Activated naive CD4-positive, alpha-beta T cell treated with anti-CD3 and anti-CD28 coated beads, Interleukin-2, amount 10 ng/mL, durations not matched to agents 7 days and 5 days (primary cell): Measurements from ENCODE around the gene NKX2-2.

Source experiments
- CTCF ChIA-PET: fragments of 350-600 bp; sonication (Branson Sonifier 250); formaldehyde crosslinking; loops from one replicate; lab custom pipeline; 2021; ENCODE audit warnings: antibody characterized with exemption; lab: Charles Lee
- DNase-seq: peaks from one replicate; pipeline ENCODE4 v3.0.0-alpha.2; 2020
- H3K27ac Mint-ChIP-seq: one replicate; pipeline ENCODE4 v1.8.0; 2021; ENCODE audit warnings: mild to moderate bottlenecking, moderate library complexity, mixed read lengths
- H3K27me3 Mint-ChIP-seq: one replicate; pipeline ENCODE4 v1.8.0; 2021; ENCODE audit warnings: mild to moderate bottlenecking, mixed read lengths
- H3K36me3 Mint-ChIP-seq: one replicate; pipeline ENCODE4 v1.8.0; 2021; ENCODE audit warnings: mixed read lengths
- H3K4me1 Mint-ChIP-seq: one replicate; pipeline ENCODE4 v1.8.0; 2021; ENCODE audit warnings: mixed read lengths
- H3K4me3 Mint-ChIP-seq: one replicate; pipeline ENCODE4 v1.8.0; 2021; ENCODE audit warnings: mild to moderate bottlenecking, moderate library complexity, mixed read lengths
- H3K9me3 Mint-ChIP-seq: one replicate; pipeline ENCODE4 v1.8.0; 2021; ENCODE audit warnings: mixed read lengths

Gene NKX2-2

GRCh38 chr20:21513881-21514540 lies at the start of gene NKX2-2:
NKX2-2 (minus strand) TSS chr20:21514064; CDS start chr20:21513669, 395 bp downstream.
- CTCF ChIA-PET = interaction anchor here (0.7 kb wide), 1 partner anchor 10 kb away, joined by 3 read pairs; no protein-coding TSS in a partner anchor
- H3K4me1 Mint-ChIP-seq = peaks cover 47% of the 10 kb centered on the region
- H3K27me3 Mint-ChIP-seq = peaks cover 100% of the 10 kb centered on the region
- DNase-seq = peak; percentile 20
- H3K36me3 Mint-ChIP-seq = peaks cover 11% of the 10 kb centered on the region
- peaks cover 1% of the 10 kb centered on the region for H3K9me3 Mint-ChIP-seq
- no peak within 1 kb of the TSS for H3K27ac Mint-ChIP-seq
- peak within 1 kb of the TSS; percentile 40 for H3K4me3 Mint-ChIP-seq

DNA sequence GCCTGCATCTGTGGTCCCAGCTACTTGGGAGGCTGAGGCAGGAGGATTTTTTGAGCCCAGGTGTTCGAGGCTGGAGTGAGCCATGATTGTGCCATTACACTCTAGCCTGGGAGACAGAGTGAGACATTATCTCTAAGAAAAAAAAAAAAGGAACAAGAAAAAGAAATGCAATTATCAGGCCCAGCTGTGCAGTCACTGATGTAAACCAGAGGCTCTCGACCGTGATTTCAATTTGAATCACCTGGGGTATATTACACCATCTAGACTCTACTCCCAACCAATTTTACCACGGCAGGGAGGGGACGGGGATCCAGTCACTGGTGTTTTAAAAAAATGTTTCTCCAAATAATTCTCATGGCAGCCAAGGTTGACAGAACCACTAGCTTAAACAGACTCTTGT lies 48.8 kb upstream of the NKX2-2 start:
- DNase-seq = no peak
- Mint-ChIP-seq H3K4me3 (no peak overlapping the region), H3K9me3 (no peaks in the 10 kb centered on the region), H3K36me3 (no peaks in the 10 kb centered on the region), H3K4me1 (peaks cover 9% of the 10 kb centered on the region), H3K27me3 (peaks cover 26% of the 10 kb centered on the region), H3K27ac (no peak overlapping the region)
- CTCF ChIA-PET = interaction anchor here (0.7 to 1.2 kb wide), 3 partner anchors 9 to 327 kb away, joined by 4 to 6 read pairs (median 4); no protein-coding TSS in a partner anchor

GRCh38 chr20:21559305-21559704 lies 45.4 kb upstream of the NKX2-2 start:
- DNase-seq = no peak
- CTCF ChIA-PET = interaction anchor here (0.8 kb wide), 1 partner anchor 30 kb away, joined by 5 read pairs; no protein-coding TSS in a partner anchor
- H3K27ac Mint-ChIP-seq = no peak overlapping the region
- no peak overlapping the region for H3K4me3 Mint-ChIP-seq
- H3K9me3 Mint-ChIP-seq = no peaks in the 10 kb centered on the region
- H3K36me3 Mint-ChIP-seq = no peaks in the 10 kb centered on the region
- H3K4me1 Mint-ChIP-seq = peaks cover 25% of the 10 kb centered on the region
- H3K27me3 Mint-ChIP-seq = peaks cover 27% of the 10 kb centered on the region

DNA sequence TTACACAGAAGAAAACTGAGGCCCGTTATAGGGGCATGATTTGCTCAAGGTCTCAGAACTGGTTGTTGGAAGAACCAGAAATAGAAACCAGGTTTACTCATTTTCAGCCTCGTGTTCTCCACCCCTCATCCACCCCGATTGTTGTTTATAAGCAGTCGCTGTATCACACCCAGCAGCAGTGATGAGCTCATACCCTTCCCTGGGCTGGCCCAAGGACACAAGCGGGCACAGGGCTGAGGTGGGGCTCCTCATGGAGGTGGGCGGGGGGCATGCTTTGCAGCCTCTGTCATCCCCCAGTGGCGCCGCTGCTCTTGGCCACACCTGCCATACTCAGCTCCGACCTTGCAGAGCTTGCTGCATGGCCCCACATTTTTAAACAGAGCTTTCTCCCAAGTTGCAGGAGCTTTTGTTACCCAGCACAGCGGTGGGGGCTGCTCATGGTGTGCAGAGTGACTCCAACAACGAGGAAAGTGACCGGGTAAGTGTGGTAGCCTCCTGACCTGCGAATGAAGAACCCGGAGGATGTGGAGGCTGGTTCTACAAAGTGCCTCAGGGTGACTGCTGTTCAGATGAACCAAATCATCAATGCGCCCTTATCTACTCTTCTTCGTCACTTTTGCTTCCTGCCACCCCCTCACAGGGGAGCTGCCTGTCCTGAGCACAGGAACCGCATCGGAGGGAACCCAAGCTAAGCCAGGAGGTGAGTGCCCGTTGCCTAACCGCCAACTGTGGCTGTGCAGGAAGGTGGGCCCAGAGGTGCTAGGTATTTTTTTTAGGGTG lies 43.6 kb upstream of the NKX2-2 start:
- H3K27me3 Mint-ChIP-seq = peaks cover 12% of the 10 kb centered on the region
- no peaks in the 10 kb centered on the region for H3K36me3 Mint-ChIP-seq
- CTCF ChIA-PET = interaction anchor here (0.6 to 3.0 kb wide), 3 partner anchors 14 to 34 kb away, joined by 3 to 21 read pairs (median 3); no protein-coding TSS in a partner anchor
- peak overlapping the region; percentile 50 for H3K4me3 Mint-ChIP-seq
- H3K27ac Mint-ChIP-seq = peak overlapping the region; percentile 83
- DNase-seq = peak; percentile 26
- H3K4me1 Mint-ChIP-seq = peaks cover 25% of the 10 kb centered on the region
- H3K9me3 Mint-ChIP-seq = no peaks in the 10 kb centered on the region

GRCh38 chr20:21556398-21556797 lies 42.5 kb upstream of the NKX2-2 start:
- peaks cover 4% of the 10 kb centered on the region for H3K27me3 Mint-ChIP-seq

DNA sequence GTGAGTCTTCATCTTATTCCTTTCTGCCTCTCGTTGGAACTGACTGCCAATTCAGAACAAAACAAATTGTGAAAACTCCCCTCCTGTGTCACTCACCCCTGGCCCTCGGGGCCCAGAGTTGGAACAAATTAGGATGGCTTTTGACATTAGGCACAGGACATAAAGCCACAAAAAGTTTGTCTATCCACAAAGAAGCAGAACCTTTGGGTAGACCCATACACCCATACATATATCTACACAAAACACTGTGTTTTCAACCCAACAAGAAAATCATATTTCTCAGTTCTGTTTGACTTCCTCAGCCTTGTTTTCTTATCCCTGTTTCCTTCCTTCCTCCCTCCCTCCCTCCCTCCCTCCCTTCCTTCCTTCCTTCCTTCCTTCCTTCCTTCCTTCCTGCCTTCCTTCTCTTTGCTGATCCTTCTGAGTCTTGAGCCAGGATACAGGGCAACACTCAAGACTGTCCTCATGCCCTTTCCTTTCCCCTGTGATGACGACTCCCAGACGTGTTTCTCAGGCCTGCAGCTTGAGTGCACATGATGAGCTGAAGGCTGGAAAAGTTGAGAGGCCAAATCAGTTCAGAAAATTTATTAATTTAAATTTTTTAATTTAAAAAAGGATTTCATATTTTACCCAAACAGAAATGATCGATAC lies 41.7 kb upstream of the NKX2-2 start:
- Mint-ChIP-seq H3K9me3 (no peaks in the 10 kb centered on the region), H3K27ac (no peak overlapping the region), H3K27me3 (peaks cover 4% of the 10 kb centered on the region), H3K4me1 (peaks cover 26% of the 10 kb centered on the region), H3K4me3 (no peak overlapping the region), H3K36me3 (no peaks in the 10 kb centered on the region)
- DNase-seq = no peak
- CTCF ChIA-PET = interaction anchor here (1.2 kb wide), 1 partner anchor 26 kb away, joined by 3 read pairs; no protein-coding TSS in a partner anchor

More at GRCh38 chr20:21556398-21556797, 42.5 kb upstream of the NKX2-2 start:
- no peaks in the 10 kb centered on the region for H3K36me3 Mint-ChIP-seq
- peaks cover 25% of the 10 kb centered on the region for H3K4me1 Mint-ChIP-seq
- DNase-seq = no peak
- CTCF ChIA-PET = interaction anchor here (1.2 to 3.0 kb wide), 3 partner anchors 15 to 35 kb away, joined by 3 to 21 read pairs (median 3); no protein-coding TSS in a partner anchor
- no peak overlapping the region for H3K4me3 Mint-ChIP-seq
- peak overlapping the region; percentile 7 for H3K27ac Mint-ChIP-seq
- H3K9me3 Mint-ChIP-seq = no peaks in the 10 kb centered on the region

DNA sequence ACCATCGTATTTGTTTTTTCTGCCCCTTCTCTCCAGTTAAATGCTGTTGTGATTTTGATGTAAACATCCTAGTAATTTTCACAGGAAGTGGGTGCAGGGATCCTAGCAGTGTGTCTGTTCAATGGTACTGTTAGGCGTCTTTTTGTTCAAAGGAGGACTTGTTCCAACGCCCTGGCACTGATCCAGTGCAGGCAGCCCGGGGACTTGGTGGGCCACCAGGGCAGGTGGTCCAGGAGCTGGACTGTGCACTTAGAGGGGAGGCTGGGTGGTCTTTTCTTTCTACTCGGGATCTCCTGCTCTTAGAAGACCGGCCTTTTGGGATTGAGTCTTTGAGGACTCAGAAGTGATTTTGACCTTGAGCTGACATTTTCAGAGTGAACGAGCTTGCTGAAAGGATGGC lies 41.1 kb upstream of the NKX2-2 start:
- H3K27ac Mint-ChIP-seq = no peak overlapping the region
- DNase-seq = no peak
- H3K27me3 Mint-ChIP-seq = peaks cover 4% of the 10 kb centered on the region
- H3K36me3 Mint-ChIP-seq = no peaks in the 10 kb centered on the region
- H3K9me3 Mint-ChIP-seq = no peaks in the 10 kb centered on the region
- CTCF ChIA-PET = no interaction called here
- no peak overlapping the region for H3K4me3 Mint-ChIP-seq
- peaks cover 27% of the 10 kb centered on the region for H3K4me1 Mint-ChIP-seq

GRCh38 chr20:21554376-21554890 lies 40.6 kb upstream of the NKX2-2 start:
- H3K27me3 Mint-ChIP-seq = peaks cover 4% of the 10 kb centered on the region
- peaks cover 30% of the 10 kb centered on the region for H3K4me1 Mint-ChIP-seq
- no peaks in the 10 kb centered on the region for H3K36me3 Mint-ChIP-seq
- H3K9me3 Mint-ChIP-seq = no peaks in the 10 kb centered on the region
- no peak overlapping the region for H3K27ac Mint-ChIP-seq
- no peak overlapping the region for H3K4me3 Mint-ChIP-seq
- no peak for DNase-seq
- CTCF ChIA-PET = interaction anchor here (1.2 kb wide), 1 partner anchor 17 kb away, joined by 3 read pairs; no protein-coding TSS in a partner anchor

DNA sequence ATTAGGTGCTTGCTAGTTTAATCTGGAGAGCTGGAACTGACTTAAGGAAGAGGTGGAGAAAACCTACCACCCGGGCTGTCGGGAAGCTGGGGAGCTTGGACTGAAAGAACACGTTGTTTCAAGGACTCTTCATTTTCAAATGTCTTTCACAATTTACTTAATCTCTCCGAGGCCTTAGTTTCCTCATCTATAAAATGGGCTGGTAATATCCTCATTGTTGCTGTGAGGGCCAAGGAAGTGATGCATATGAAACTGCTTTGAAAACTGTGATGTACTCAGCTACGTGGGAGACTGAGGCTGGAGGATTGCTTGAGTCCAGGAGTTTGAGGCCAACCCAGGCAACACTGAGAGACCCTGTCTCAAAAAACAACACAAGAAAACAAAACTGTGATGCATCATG lies 36.7 kb upstream of the NKX2-2 start:
- peaks cover 3% of the 10 kb centered on the region for H3K36me3 Mint-ChIP-seq
- peaks cover 46% of the 10 kb centered on the region for H3K4me1 Mint-ChIP-seq
- no peaks in the 10 kb centered on the region for H3K9me3 Mint-ChIP-seq
- DNase-seq = no peak
- CTCF ChIA-PET = interaction anchor here (0.8 to 2.0 kb wide), 3 partner anchors 20 to 21 kb away, joined by 4 to 6 read pairs (median 5); no protein-coding TSS in a partner anchor
- H3K27ac Mint-ChIP-seq = peak overlapping the region; percentile 1
- no peak overlapping the region for H3K4me3 Mint-ChIP-seq
- H3K27me3 Mint-ChIP-seq = peaks cover 3% of the 10 kb centered on the region

DNA sequence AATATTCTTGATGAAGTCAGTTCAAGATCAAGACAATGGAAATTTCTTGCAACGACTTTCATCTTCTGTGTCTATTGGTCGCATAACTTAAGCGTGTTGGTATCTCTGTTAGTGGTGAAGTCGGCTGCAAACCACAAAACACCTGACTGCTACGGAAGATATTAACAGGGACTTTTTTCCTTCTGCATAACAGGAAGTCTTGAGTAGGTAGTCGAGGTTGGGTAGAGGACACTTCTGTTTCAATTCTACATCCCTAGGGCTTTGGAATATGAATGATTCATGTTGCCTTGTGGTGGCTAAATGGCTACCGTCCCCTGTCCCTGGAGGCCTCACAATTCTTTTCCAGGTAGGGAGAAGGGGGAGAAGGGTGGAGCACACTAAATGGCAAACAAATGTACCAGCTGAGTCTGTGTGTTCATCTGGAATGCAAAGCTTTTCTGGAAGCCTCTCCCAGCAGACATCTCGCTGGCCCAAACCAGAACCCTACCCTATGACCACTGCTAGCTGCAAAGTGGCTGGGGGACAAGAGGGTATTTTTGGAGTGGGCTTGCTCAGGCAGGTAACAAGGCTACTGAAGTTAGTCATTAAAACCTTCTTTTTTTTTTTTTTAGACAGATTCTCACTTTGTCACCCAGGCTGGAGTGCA lies 34.6 kb upstream of the NKX2-2 start:
- Mint-ChIP-seq H3K4me1 (peaks cover 37% of the 10 kb centered on the region), H3K36me3 (peaks cover 3% of the 10 kb centered on the region), H3K9me3 (peaks cover 4% of the 10 kb centered on the region), H3K27ac (peak overlapping the region; percentile 94), H3K27me3 (peaks cover 8% of the 10 kb centered on the region), H3K4me3 (peak overlapping the region; percentile 57)
- CTCF ChIA-PET = interaction anchor here (1.0 to 1.8 kb wide), 3 partner anchors 14 to 23 kb away, joined by 4 to 5 read pairs (median 4); no protein-coding TSS in a partner anchor
- peak; percentile 69 for DNase-seq

DNA sequence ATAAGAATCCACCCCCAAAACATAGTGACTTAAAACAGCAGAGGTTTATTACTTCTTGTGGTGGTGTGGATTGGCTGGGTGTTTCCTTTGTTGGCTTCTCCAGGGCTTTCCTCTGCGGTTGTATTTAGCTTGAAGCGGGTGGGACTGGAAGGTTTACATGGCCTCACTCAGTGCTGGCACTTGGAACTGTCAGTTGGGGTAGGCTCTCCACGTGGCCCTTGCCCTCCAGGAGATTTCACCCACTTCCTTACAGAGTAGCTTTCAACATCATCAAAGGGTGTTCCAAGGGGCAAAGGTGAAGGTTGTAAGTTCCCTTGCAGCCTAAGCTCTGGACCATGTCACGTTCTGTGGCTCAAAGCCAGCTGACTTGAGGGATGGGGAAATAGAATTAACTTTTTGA lies 32.5 kb upstream of the NKX2-2 start:
- no peak overlapping the region for H3K4me3 Mint-ChIP-seq
- H3K9me3 Mint-ChIP-seq = peaks cover 4% of the 10 kb centered on the region
- CTCF ChIA-PET = interaction anchor here (0.6 to 1.8 kb wide), 4 partner anchors 15 to 25 kb away, joined by 3 to 7 read pairs (median 4); no protein-coding TSS in a partner anchor
- no peak for DNase-seq
- no peak overlapping the region for H3K27ac Mint-ChIP-seq
- H3K4me1 Mint-ChIP-seq = peaks cover 37% of the 10 kb centered on the region
- peaks cover 3% of the 10 kb centered on the region for H3K36me3 Mint-ChIP-seq
- H3K27me3 Mint-ChIP-seq = peaks cover 11% of the 10 kb centered on the region

DNA sequence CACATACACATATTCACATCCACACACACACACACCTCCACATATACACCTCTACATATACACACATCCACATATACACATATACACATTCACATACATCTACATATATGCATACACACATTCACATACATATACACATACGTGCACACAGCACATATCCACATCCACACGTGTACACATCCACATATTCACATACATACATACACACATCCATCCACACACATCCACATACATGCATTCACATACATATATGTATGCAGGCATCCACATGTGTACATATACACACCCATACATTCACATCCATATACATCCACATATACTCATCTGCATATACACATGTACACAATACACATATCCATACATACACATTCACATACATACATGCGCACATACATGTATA lies 25.6 kb upstream of the NKX2-2 start:
- Mint-ChIP-seq H3K36me3 (no peaks in the 10 kb centered on the region), H3K4me3 (no peak overlapping the region), H3K27ac (no peak overlapping the region), H3K9me3 (peaks cover 3% of the 10 kb centered on the region), H3K4me1 (no peaks in the 10 kb centered on the region), H3K27me3 (peaks cover 17% of the 10 kb centered on the region)
- DNase-seq = no peak
- CTCF ChIA-PET = interaction anchor here (2.4 kb wide), 1 partner anchor 10 kb away, joined by 9 read pairs; no protein-coding TSS in a partner anchor

GRCh38 chr20:21534886-21535285 lies 21.0 kb upstream of the NKX2-2 start:
- Mint-ChIP-seq H3K9me3 (no peaks in the 10 kb centered on the region), H3K27ac (no peak overlapping the region), H3K27me3 (peaks cover 11% of the 10 kb centered on the region), H3K4me3 (no peak overlapping the region), H3K4me1 (no peaks in the 10 kb centered on the region), H3K36me3 (no peaks in the 10 kb centered on the region)
- no peak for DNase-seq
- CTCF ChIA-PET = interaction anchor here (1.0 kb wide), 1 partner anchor 37 kb away, joined by 3 read pairs; no protein-coding TSS in a partner anchor
